ENCODE data around the gene WDR37.

DNA sequence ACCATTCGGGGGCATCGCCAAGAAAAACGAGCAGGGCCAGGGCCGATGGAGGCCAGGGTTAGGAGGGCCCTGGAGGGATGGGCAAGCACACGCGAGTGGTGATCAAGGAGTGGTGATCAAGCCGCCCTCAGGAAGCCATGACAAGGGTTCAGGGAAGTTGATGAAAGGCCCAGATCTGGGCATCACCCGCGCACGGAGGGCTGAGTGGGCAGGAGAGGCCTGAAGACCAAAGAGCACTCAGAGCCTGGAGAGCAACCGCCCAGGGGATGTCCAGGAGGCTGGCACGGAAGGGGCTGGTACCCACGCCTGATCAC lies 114.6 kb downstream of the WDR37 start:
- no peak for TF ChIP-seq YY1 (IDR thresholded peaks at IDR 0.05; ENCODE audit: low read depth)
- TF ChIP-seq RAD21 (IDR thresholded peaks at IDR 0.05; ENCODE audit: low read depth): no peak
- no peak for TF ChIP-seq EGR1 (IDR thresholded peaks at IDR 0.05)
- no peak for TF ChIP-seq REST (IDR thresholded peaks at IDR 0.05; ENCODE audit: low read depth)

Measured in Ishikawa (cell line).